22Rv1 (cell line): Measurements from ENCODE around the gene GPNMB.

ENCODE experiments used
- CTCF ChIP-seq: fragments of 450-650 bp; IDR thresholded peaks from 2 replicates; pipeline ENCODE4 v1.5.1; 2017; ENCODE audit warnings: mild to moderate bottlenecking
- ZFX ChIP-seq: fragments of 450-650 bp; IDR thresholded peaks from 2 replicates; pipeline ENCODE4 v1.6.1; 2017; ENCODE audit warnings: antibody characterized with exemption, borderline replicate concordance

- TF ChIP-seq CTCF = no peak
- TF ChIP-seq ZFX = no peak
These were observed 36.5 kb downstream of the GPNMB start for GRCh38 chr7:23283086-23283485.
